Measurements from ENCODE around the gene COL4A4.

The COL4A4 gene

GRCh38 chr2:227123697-227124096 lies 40.3 kb downstream of the COL4A4 start:
- DNase-seq (ENCODE audit: low read depth), result no peak
- H3K4me3 ChIP-seq (replicated peaks; ENCODE audit: low read depth, low read length), result no peak overlapping the region
- no peak for TF ChIP-seq CTCF (IDR thresholded peaks at IDR 0.05; ENCODE audit: low read length, missing control alignments)

GRCh38 chr2:227118353-227118752 lies 45.7 kb downstream of the COL4A4 start:
- DNase-seq (ENCODE audit: low read depth), result no peak

GRCh38 chr2:227117852-227118251 lies 46.2 kb downstream of the COL4A4 start:
- no peak overlapping the region for H3K4me3 ChIP-seq (replicated peaks; ENCODE audit: low read depth, low read length)
- DNase-seq (ENCODE audit: low read depth), result no peak
- TF ChIP-seq CTCF (IDR thresholded peaks at IDR 0.05; ENCODE audit: low read length, missing control alignments), result no peak

More at GRCh38 chr2:227118353-227118752, 45.7 kb downstream of the COL4A4 start:
- H3K4me3 ChIP-seq (replicated peaks; ENCODE audit: low read depth, low read length), result no peak overlapping the region
- no peak for TF ChIP-seq CTCF (IDR thresholded peaks at IDR 0.05; ENCODE audit: low read length, missing control alignments)

- no peak for DNase-seq (ENCODE audit: low read depth)
- TF ChIP-seq CTCF (IDR thresholded peaks at IDR 0.05; ENCODE audit: low read length, missing control alignments), result no peak
- H3K4me3 ChIP-seq (replicated peaks; ENCODE audit: low read depth, low read length), result no peak overlapping the region
These were observed 47.0 kb downstream of the COL4A4 start for GRCh38 chr2:227117027-227117426.

- no peak for DNase-seq (ENCODE audit: low read depth)
- no peak for TF ChIP-seq CTCF (IDR thresholded peaks at IDR 0.05; ENCODE audit: low read length, missing control alignments)
- H3K4me3 ChIP-seq (replicated peaks; ENCODE audit: low read depth, low read length), result no peak overlapping the region
These were observed 48.2 kb downstream of the COL4A4 start for GRCh38 chr2:227115761-227116160.

GRCh38 chr2:227106845-227107759 lies 56.9 kb downstream of the COL4A4 start:
- DNase-seq (ENCODE audit: low read depth), result peak; percentile 82
- H3K4me3 ChIP-seq (replicated peaks; ENCODE audit: low read depth, low read length), result no peak overlapping the region
- TF ChIP-seq CTCF (IDR thresholded peaks at IDR 0.05; ENCODE audit: low read length, missing control alignments), result peak; percentile 93

- no peak overlapping the region for H3K4me3 ChIP-seq (replicated peaks; ENCODE audit: low read depth, low read length)
- TF ChIP-seq CTCF (IDR thresholded peaks at IDR 0.05; ENCODE audit: low read length, missing control alignments), result no peak
- no peak for DNase-seq (ENCODE audit: low read depth)
These were observed 60.4 kb downstream of the COL4A4 start for GRCh38 chr2:227103583-227103982.

Data from fibroblast of pulmonary artery (primary cell).